Left lung (tissue), 10 donors: Measurements from ENCODE around the gene SIPA1L3. TPM values are rescaled to one million over a fixed set of nuclear protein-coding genes. Genes with fewer than 3 reads are reported as not detected.

Source experiments
- ATAC-seq: fragments of 200-7000 bp; cut with Tn5 transposase; one replicate; pipeline ENCODE4 v1.9.1; 2020; ENCODE audit warnings: moderate library complexity
- DNase-seq, 4 donors: peaks; one replicate each; pipeline ENCODE4 v3.0.0-alpha.2; 2013 to 2020
- H3K27ac ChIP-seq, 2 donors: fragments of 200-600 bp; sonication (generic) in 1 of 2; one replicate each; pipeline versions ENCODE4 v1.5.0 to v1.8.0; 2020 to 2021
- H3K27me3 ChIP-seq, 2 donors: fragments of 200-600 bp; sonication (generic) in 1 of 2; one replicate each; pipeline versions ENCODE4 v1.5.0 to v1.8.0; 2020 to 2021
- H3K36me3 ChIP-seq, 2 donors: fragments of 200-600 bp; sonication (generic) in 1 of 2; one replicate each; pipeline versions ENCODE4 v1.5.0 to v1.8.0; 2020 to 2021
- H3K4me1 ChIP-seq, 2 donors: fragments of 200-600 bp; one replicate each; pipeline ENCODE4 v1.8.0; 2021
- H3K4me3 ChIP-seq, 2 donors: fragments of 200-600 bp; sonication (generic) in 1 of 2; one replicate each; pipeline versions ENCODE4 v1.5.0 to v1.8.0; 2020 to 2021; ENCODE audit warnings: mild to moderate bottlenecking in 1 of 2
- H3K9me3 ChIP-seq, 2 donors: fragments of 200-600 bp; sonication (generic) in 1 of 2; one replicate each; pipeline versions ENCODE4 v1.5.0 to v1.8.0; 2020 to 2021
- CTCF ChIP-seq, 2 donors: fragments of 200-600 bp; sonication (generic) in 1 of 2; IDR thresholded peaks; one replicate each; pipeline versions ENCODE4 v1.5.0 to v1.8.0; 2021; ENCODE audit warnings: antibody characterized with exemption in 2 of 2
- intact Hi-C, 2 donors: fragments of 100-400 bp; cut with DNase I; formaldehyde crosslinking; loops; one replicate each; pipeline versions ENCODE4 v1.11.2 to v1.14.2; 2022
- polyA plus RNA-seq, 6 donors: library from polyadenylated mRNA; unstranded; fragments of 120-200 nt; gene quantifications; one replicate each; pipeline ENCODE4 v1.2.1, GENCODE V29; 2013; ENCODE audit not compliant: insufficient read length in 6 of 6
- total RNA-seq, 2 donors: library from RNA; stranded (reverse); fragmentation: NEBNext Ultra II Directional; extraction: Animal tissue kit (Norgen Biotek cat#: 25700); gene quantifications; one replicate each; pipeline ENCODE4 v1.2.1, GENCODE V29; 2021
- donor health status: DM: no; HTN: yes; CAD: no.
- donor health status: DM: no; HTN: no; CAD: no.

Gene SIPA1L3
- total and polyA plus RNA-seq, 8 donors = 22.7 to 59.0 (median 27.4) TPM

DNA sequence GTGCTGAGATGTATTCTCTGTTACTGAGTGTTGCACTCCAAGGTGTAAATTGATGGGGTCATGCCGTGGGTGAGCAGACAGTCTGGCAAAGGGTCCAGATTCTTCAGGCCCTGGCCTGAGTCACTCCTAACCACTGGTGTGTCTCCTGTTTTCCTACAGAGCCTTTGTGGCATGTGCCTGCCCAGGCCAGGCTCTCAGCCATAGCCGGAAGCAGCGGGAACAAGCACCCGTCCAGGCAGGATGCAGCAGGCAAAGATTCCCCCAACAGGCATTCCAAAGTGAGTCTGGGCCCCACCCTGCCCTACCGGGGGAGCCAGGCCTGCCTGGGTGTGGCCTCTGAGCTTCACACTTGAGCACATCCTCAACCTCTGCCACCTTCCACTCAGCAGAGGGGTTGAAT, 255.1 kb downstream of the SIPA1L3 start:
- intact Hi-C loops = no loop called here
- H3K9me3 ChIP-seq = peaks cover 0 to 13% of the 10 kb centered on the region in 2 donors
- ATAC-seq = no peak
- no peak for DNase-seq
- peaks cover 0 to 87% of the 10 kb centered on the region in 2 donors for H3K36me3 ChIP-seq
- H3K27me3 ChIP-seq = no peaks in the 10 kb centered on the region
- no peak overlapping the region for H3K27ac ChIP-seq
- H3K4me3 ChIP-seq = no peak overlapping the region
- no peak for TF ChIP-seq CTCF (IDR thresholded peaks at IDR 0.05)
- no peaks in the 10 kb centered on the region for H3K4me1 ChIP-seq

DNA sequence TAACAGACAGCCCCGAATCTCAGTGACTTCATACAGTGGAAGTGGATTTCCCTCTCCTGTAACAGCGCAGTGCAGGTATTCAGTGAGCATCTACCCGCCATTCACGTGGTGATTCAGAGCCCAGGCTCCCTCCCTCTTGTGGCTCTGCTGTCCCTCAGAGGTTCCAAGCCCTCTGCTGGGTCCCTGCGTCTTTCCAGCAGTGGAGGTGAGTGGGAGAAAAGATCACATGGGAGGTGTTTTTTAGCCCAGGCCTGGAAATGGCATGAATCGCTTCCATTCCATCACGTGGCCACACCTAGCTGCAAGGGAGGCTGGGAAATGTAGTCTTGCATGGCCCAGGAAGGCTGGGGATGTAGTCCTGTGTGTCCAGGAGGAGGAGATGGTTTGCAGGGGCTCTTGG, 255.6 kb downstream of the SIPA1L3 start:
- Histone ChIP-seq H3K9me3 (peaks cover 0 to 13% of the 10 kb centered on the region in 2 donors), H3K4me3 (no peak overlapping the region), H3K36me3 (peaks cover 0 to 92% of the 10 kb centered on the region in 2 donors), H3K27me3 (no peaks in the 10 kb centered on the region), H3K27ac (no peak overlapping the region), H3K4me1 (no peaks in the 10 kb centered on the region)
- no peak for TF ChIP-seq CTCF (IDR thresholded peaks at IDR 0.05)
- intact Hi-C loops = no loop called here
- no peak for ATAC-seq
- DNase-seq = no peak

GRCh38 chr19:38163419-38164290, 256.6 kb downstream of the SIPA1L3 start:
- DNase-seq (no peak), ATAC-seq (no peak)
- H3K4me1 ChIP-seq = no peaks in the 10 kb centered on the region
- TF ChIP-seq CTCF (IDR thresholded peaks at IDR 0.05) = no peak
- intact Hi-C loops = no loop called here
- peaks cover 0 to 13% of the 10 kb centered on the region in 2 donors for H3K9me3 ChIP-seq
- H3K36me3 ChIP-seq = peaks cover 0 to 94% of the 10 kb centered on the region in 2 donors
- no peak overlapping the region for H3K4me3 ChIP-seq
- no peaks in the 10 kb centered on the region for H3K27me3 ChIP-seq
- no peak overlapping the region for H3K27ac ChIP-seq

- Histone ChIP-seq H3K36me3 (peaks cover 0 to 91% of the 10 kb centered on the region in 2 donors), H3K9me3 (peaks cover 0 to 13% of the 10 kb centered on the region in 2 donors), H3K27ac (no peak overlapping the region), H3K4me1 (no peaks in the 10 kb centered on the region), H3K27me3 (no peaks in the 10 kb centered on the region), H3K4me3 (no peak overlapping the region)
- no peak for TF ChIP-seq CTCF (IDR thresholded peaks at IDR 0.05)
- intact Hi-C loops = no loop called here
- DNase-seq (no peak), ATAC-seq (no peak)
Measured at GRCh38 chr19:38164526-38164925, 257.5 kb downstream of the SIPA1L3 start.

GRCh38 chr19:38165335-38165734, 258.3 kb downstream of the SIPA1L3 start:
- intact Hi-C loops = no loop called here
- H3K27me3 ChIP-seq = no peaks in the 10 kb centered on the region
- H3K4me1 ChIP-seq = no peaks in the 10 kb centered on the region
- TF ChIP-seq CTCF (IDR thresholded peaks at IDR 0.05) = no peak
- DNase-seq (no peak), ATAC-seq (no peak)
- no peak overlapping the region for H3K4me3 ChIP-seq
- H3K9me3 ChIP-seq = peaks cover 0 to 13% of the 10 kb centered on the region in 2 donors
- no peak overlapping the region for H3K27ac ChIP-seq
- H3K36me3 ChIP-seq = peaks cover 0 to 90% of the 10 kb centered on the region in 2 donors
